Panc1 (cell line): Measurements from ENCODE around the gene ELMO1. TPM values are rescaled to one million over a fixed set of nuclear protein-coding genes. Genes with fewer than 3 reads are reported as not detected.

Source experiments
- ATAC-seq: fragments of 200-7000 bp; cut with Tn5 transposase; 2 replicates; pipeline ENCODE4 v1.9.1; 2020; ENCODE audit warnings: mild to moderate bottlenecking, moderate library complexity
- BruUV-seq: library from RNA; stranded (reverse); fragments of 400-500 nt; replicated peaks from 2 replicates; lab custom pipeline; 2021; lab: Mats Ljungman, UMichigan
- CTCF ChIA-PET: fragments of 300-600 bp; sonication (Branson Sonifier 250); formaldehyde crosslinking; loops from one replicate; lab custom pipeline; 2022; ENCODE audit warnings: antibody characterized with exemption; lab: Charles Lee
- POLR2A ChIA-PET: fragments of 300-600 bp; sonication (Branson Sonifier 250); formaldehyde crosslinking; loops from one replicate; lab custom pipeline; 2022; ENCODE audit warnings: antibody characterized with exemption; lab: Charles Lee
- DNase-seq: peaks from one replicate; pipeline ENCODE4 v3.0.0-alpha.2; 2010; ENCODE audit warnings: low read depth, low spot score
- H3K27ac ChIP-seq: 2 replicates; pipeline ENCODE4 v1.5.1; 2011; ENCODE audit warnings: mild to moderate bottlenecking, low read length, inconsistent platforms
- H3K27me3 ChIP-seq: fragments of 200-500 bp; sonication (Bioruptor generic); 2 replicates; pipeline ENCODE4 v1.6.0; 2014; ENCODE audit warnings: low read length, inconsistent platforms; ENCODE audit not compliant: control insufficient read depth, insufficient read depth
- H3K36me3 ChIP-seq: fragments of 200-500 bp; sonication (Bioruptor generic); 2 replicates; pipeline ENCODE4 v1.5.1; 2014; ENCODE audit warnings: inconsistent platforms, mild to moderate bottlenecking, low read length, moderate library complexity; ENCODE audit not compliant: control insufficient read depth, insufficient read depth
- H3K4me1 ChIP-seq: 2 replicates; pipeline ENCODE4 v1.5.1; 2011; ENCODE audit warnings: inconsistent platforms, mild to moderate bottlenecking, low read length, moderate library complexity; ENCODE audit not compliant: control insufficient read depth, insufficient read depth
- H3K4me3 ChIP-seq, 2 experiments: 2 replicates each; pipeline ENCODE4 v1.5.1; 2011 to 2012; ENCODE audit warnings: low read depth in 2 of 2, low read length in 2 of 2, mild to moderate bottlenecking in 2 of 2, inconsistent platforms in 1 of 2, moderate library complexity in 1 of 2
- H3K9me3 ChIP-seq: fragments of 200-500 bp; sonication (Bioruptor generic); 2 replicates; pipeline ENCODE4 v1.5.1; 2014; ENCODE audit warnings: low read depth, mild to moderate bottlenecking, inconsistent platforms, low read length, moderate library complexity; ENCODE audit not compliant: control insufficient read depth, insufficient read depth
- POLR2AphosphoS5 ChIP-seq: IDR thresholded peaks from 2 replicates; pipeline ENCODE4 v1.6.1; 2012; ENCODE audit warnings: mild to moderate bottlenecking, low read depth, low read length, moderate library complexity
- SIN3A ChIP-seq: IDR thresholded peaks from 2 replicates; pipeline ENCODE4 v1.6.1; 2012; ENCODE audit warnings: low read depth, mild to moderate bottlenecking, low read length, moderate library complexity, borderline replicate concordance; ENCODE audit not compliant: insufficient read depth
- TCF7L2 ChIP-seq: IDR thresholded peaks from 2 replicates; pipeline ENCODE4 v1.6.1; 2011; ENCODE audit warnings: mild to moderate bottlenecking, low read depth, low read length, inconsistent platforms
- in situ Hi-C: cut with HindIII; loops from 2 replicates; pipeline ENCODE4 v1.10.0; 2016; ENCODE audit warnings: low sequenced_read_pairs, low pct_unique_long_range_greater_than_20kb
- intact Hi-C: fragments of 100-400 bp; cut with micrococcal nuclease; formaldehyde crosslinking; loops from one replicate; pipeline ENCODE4 v1.10.0; 2022; ENCODE audit not compliant: unreplicated experiment
- total RNA-seq: library from RNA; stranded (reverse); gene quantifications from one replicate; pipeline ENCODE4 v1.2.1, GENCODE V29; 2021; ENCODE audit not compliant: unreplicated experiment
- TF ChIP-seq, protein P1 (sequence below), 2 experiments: IDR thresholded peaks; 2 replicates each; pipeline ENCODE4 v1.6.1; 2011 to 2012; ENCODE audit warnings: low read depth in 2 of 2, control low read depth in 1 of 2, low read length in 1 of 2, mild to moderate bottlenecking in 1 of 2, moderate library complexity in 1 of 2; ENCODE audit not compliant: insufficient read depth in 1 of 2
- TF ChIP-seq, protein P2 (sequence below): fragments of 450-650 bp; IDR thresholded peaks from 2 replicates; pipeline ENCODE4 v1.5.1; 2017; ENCODE audit warnings: mild to moderate bottlenecking

Gene ELMO1
- total RNA-seq, 1 experiment from 2014 or later, result 0.80 TPM

DNA sequence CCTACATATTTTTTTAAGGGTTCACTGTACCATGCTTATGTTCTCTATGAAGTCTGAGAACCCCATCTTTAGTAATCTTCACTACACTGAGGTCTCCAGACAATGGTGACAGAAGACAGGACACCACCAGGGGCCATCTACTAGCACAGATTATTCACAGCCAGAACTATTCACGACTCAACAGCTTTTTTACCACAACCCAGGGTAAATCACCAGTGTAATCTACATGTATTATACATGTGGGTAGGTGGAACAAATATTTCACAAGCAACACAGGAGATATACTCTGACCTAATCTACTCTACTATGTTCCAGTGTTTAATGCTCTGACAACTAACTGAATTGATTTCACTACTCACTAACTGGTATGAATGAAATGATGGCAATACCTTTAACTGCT is 136.1 kb downstream of the ELMO1 start:
- H3K4me1 ChIP-seq, result no peaks in the 10 kb centered on the region
- POLR2A ChIA-PET, result no interaction called here
- no peak overlapping the region for H3K27ac ChIP-seq
- no peaks in the 10 kb centered on the region for H3K27me3 ChIP-seq
- H3K9me3 ChIP-seq, result no peaks in the 10 kb centered on the region
- in situ Hi-C loops (no loop called here), intact Hi-C loops (no loop called here)
- CTCF ChIA-PET, result no interaction called here
- H3K4me3 ChIP-seq, result no peak overlapping the region
- DNase-seq, result no peak
- no peak for TF ChIP-seq TCF7L2
- no peak for TF ChIP-seq POLR2AphosphoS5
- no peak for TF ChIP-seq SIN3A
- TF ChIP-seq, protein P1, sequence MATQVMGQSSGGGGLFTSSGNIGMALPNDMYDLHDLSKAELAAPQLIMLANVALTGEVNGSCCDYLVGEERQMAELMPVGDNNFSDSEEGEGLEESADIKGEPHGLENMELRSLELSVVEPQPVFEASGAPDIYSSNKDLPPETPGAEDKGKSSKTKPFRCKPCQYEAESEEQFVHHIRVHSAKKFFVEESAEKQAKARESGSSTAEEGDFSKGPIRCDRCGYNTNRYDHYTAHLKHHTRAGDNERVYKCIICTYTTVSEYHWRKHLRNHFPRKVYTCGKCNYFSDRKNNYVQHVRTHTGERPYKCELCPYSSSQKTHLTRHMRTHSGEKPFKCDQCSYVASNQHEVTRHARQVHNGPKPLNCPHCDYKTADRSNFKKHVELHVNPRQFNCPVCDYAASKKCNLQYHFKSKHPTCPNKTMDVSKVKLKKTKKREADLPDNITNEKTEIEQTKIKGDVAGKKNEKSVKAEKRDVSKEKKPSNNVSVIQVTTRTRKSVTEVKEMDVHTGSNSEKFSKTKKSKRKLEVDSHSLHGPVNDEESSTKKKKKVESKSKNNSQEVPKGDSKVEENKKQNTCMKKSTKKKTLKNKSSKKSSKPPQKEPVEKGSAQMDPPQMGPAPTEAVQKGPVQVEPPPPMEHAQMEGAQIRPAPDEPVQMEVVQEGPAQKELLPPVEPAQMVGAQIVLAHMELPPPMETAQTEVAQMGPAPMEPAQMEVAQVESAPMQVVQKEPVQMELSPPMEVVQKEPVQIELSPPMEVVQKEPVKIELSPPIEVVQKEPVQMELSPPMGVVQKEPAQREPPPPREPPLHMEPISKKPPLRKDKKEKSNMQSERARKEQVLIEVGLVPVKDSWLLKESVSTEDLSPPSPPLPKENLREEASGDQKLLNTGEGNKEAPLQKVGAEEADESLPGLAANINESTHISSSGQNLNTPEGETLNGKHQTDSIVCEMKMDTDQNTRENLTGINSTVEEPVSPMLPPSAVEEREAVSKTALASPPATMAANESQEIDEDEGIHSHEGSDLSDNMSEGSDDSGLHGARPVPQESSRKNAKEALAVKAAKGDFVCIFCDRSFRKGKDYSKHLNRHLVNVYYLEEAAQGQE (IDR thresholded peaks at IDR 0.05; ENCODE audit: insufficient read depth in 1 of 2, low read depth in 2 of 2, low read length in 1 of 2), result no peak
- TF ChIP-seq, protein P2, sequence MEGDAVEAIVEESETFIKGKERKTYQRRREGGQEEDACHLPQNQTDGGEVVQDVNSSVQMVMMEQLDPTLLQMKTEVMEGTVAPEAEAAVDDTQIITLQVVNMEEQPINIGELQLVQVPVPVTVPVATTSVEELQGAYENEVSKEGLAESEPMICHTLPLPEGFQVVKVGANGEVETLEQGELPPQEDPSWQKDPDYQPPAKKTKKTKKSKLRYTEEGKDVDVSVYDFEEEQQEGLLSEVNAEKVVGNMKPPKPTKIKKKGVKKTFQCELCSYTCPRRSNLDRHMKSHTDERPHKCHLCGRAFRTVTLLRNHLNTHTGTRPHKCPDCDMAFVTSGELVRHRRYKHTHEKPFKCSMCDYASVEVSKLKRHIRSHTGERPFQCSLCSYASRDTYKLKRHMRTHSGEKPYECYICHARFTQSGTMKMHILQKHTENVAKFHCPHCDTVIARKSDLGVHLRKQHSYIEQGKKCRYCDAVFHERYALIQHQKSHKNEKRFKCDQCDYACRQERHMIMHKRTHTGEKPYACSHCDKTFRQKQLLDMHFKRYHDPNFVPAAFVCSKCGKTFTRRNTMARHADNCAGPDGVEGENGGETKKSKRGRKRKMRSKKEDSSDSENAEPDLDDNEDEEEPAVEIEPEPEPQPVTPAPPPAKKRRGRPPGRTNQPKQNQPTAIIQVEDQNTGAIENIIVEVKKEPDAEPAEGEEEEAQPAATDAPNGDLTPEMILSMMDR, result no peak
- ATAC-seq, result no peak
- no peaks in the 10 kb centered on the region for H3K36me3 ChIP-seq
- no TSS peak for BruUV-seq

DNA sequence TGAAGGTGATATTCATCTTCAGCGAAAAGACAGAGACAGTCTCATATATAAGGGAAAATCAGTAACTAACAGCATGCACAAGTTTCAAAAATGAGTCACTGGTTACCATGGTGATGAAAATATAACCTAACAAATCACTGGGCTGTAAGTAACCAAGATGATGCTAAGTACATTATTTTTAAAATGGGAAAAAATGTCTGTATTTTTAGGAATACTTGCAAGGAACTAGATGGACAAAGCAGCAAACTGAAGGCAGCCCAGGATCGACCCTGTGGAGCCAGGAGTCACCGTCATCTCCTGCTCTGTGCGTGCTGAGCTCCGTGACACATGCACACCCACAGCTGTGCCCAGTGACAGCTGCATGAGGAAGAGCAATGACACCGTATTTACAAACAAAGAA is 137.3 kb downstream of the ELMO1 start:
- CTCF ChIA-PET, result no interaction called here
- intact Hi-C loops, result no loop called here
- ATAC-seq (no peak), DNase-seq (no peak)
- TF ChIP-seq TCF7L2 (no peak), SIN3A (no peak), POLR2AphosphoS5 (no peak)
- TF ChIP-seq, protein P2, result no peak
- TF ChIP-seq, protein P1 (IDR thresholded peaks at IDR 0.05; ENCODE audit: insufficient read depth in 1 of 2, low read depth in 2 of 2, low read length in 1 of 2), result no peak
- no TSS peak for BruUV-seq
- Histone ChIP-seq H3K36me3 (no peaks in the 10 kb centered on the region), H3K4me1 (no peaks in the 10 kb centered on the region), H3K27me3 (no peaks in the 10 kb centered on the region), H3K4me3 (no peak overlapping the region), H3K27ac (no peak overlapping the region), H3K9me3 (no peaks in the 10 kb centered on the region)
- POLR2A ChIA-PET, result no interaction called here
- in situ Hi-C loops, result no loop called here
